Hematopoietic multipotent progenitor cell treated with erythropoietin and hydrocortisone succinate and interleukin-3 and kit ligand, for 8 days (in vitro differentiated cells): Measurements from ENCODE around the gene STOM.

Experiments
- DNase-seq: peaks from one replicate; pipeline ENCODE4 v3.0.0-alpha.2; 2015

Gene STOM

GRCh38 chr9:121318631-121319382 lies 51.2 kb downstream of the STOM start:
- no peak for DNase-seq

- DNase-seq, result no peak
These were observed 52.1 kb downstream of the STOM start for GRCh38 chr9:121317737-121318630.

GRCh38 chr9:121316852-121317373 lies 53.1 kb downstream of the STOM start:
- DNase-seq, result no peak

GRCh38 chr9:121316378-121316777 lies 53.7 kb downstream of the STOM start:
- DNase-seq, result no peak

GRCh38 chr9:121313458-121314152 lies 56.4 kb downstream of the STOM start:
- DNase-seq, result no peak

- DNase-seq, result no peak
These were observed 57.9 kb downstream of the STOM start for GRCh38 chr9:121312169-121312568.

- no peak for DNase-seq
These were observed 59.5 kb downstream of the STOM start for GRCh38 chr9:121310571-121310970.

GRCh38 chr9:121309833-121310425 lies 60.1 kb downstream of the STOM start:
- no peak for DNase-seq

GRCh38 chr9:121309171-121309570 lies 60.9 kb downstream of the STOM start:
- DNase-seq, result no peak

GRCh38 chr9:121308765-121309164 lies 61.3 kb downstream of the STOM start:
- DNase-seq, result no peak

GRCh38 chr9:121307976-121308375 lies 62.1 kb downstream of the STOM start:
- DNase-seq, result no peak

GRCh38 chr9:121305269-121305994 lies 64.6 kb downstream of the STOM start:
- no peak for DNase-seq

GRCh38 chr9:121304707-121305106 lies 65.3 kb downstream of the STOM start:
- DNase-seq, result no peak

GRCh38 chr9:121303456-121304451 lies 66.3 kb downstream of the STOM start:
- DNase-seq, result no peak

- DNase-seq, result no peak
These were observed 67.3 kb downstream of the STOM start for GRCh38 chr9:121302786-121303185.

- no peak for DNase-seq
These were observed 67.7 kb downstream of the STOM start for GRCh38 chr9:121302341-121302740.

GRCh38 chr9:121301881-121302286 lies 68.2 kb downstream of the STOM start:
- no peak for DNase-seq

- no peak for DNase-seq
These were observed 69.5 kb downstream of the STOM start for GRCh38 chr9:121300283-121301119.

- DNase-seq, result peak; percentile 53
These were observed 70.4 kb downstream of the STOM start for GRCh38 chr9:121299467-121300282.
